Measurements from ENCODE around the gene C1orf141. TPM values are rescaled to one million over a fixed set of nuclear protein-coding genes. Genes with fewer than 3 reads are reported as not detected.

C1orf141 gene
- total RNA-seq, 1 experiment from 2014 or later: not detected

DNA sequence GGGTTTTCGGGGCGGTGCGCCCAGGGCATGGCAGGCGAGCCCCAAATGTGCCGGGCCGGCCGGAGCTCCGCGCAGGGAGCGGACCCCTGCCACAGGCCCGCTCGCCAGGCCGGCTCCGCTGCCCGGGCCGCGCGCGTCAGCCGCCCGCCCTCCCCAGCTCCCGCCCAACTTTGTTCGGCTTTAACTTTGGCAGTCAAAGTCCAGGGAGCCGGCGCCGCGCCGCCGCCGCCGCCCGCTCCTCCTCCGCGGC, 81.3 kb downstream of the C1orf141 start:
- TF ChIP-seq CTCF (IDR thresholded peaks at IDR 0.05; ENCODE audit: unreplicated experiment): no peak
- intact Hi-C loops (cut with micrococcal nuclease; ENCODE audit: unreplicated experiment): loop anchor here (5.0 kb wide), 3 partner anchors 56 to 84 kb away; no protein-coding TSS in a partner anchor
- H3K27me3 Mint-ChIP-seq (ENCODE audit: unreplicated experiment): no peaks in the 10 kb centered on the region
- no peaks in the 10 kb centered on the region for H3K9me3 Mint-ChIP-seq (ENCODE audit: low read depth, unreplicated experiment)
- peaks cover 15% of the 10 kb centered on the region for H3K4me1 Mint-ChIP-seq (ENCODE audit: low read depth, unreplicated experiment)
- DNase-seq: peak; percentile 50
- peak overlapping the region; percentile 72 for H3K4me3 Mint-ChIP-seq (ENCODE audit: low read depth, unreplicated experiment)
- peaks cover 18% of the 10 kb centered on the region for H3K36me3 Mint-ChIP-seq (ENCODE audit: insufficient read depth, unreplicated experiment)
- BruUV-seq (replicated peaks): no TSS peak
- peak overlapping the region; percentile 65 for H3K27ac Mint-ChIP-seq (ENCODE audit: unreplicated experiment)
- CTCF ChIA-PET: interaction anchor here (0.9 kb wide), 1 partner anchor 95 kb away, joined by 9 read pairs; no protein-coding TSS in a partner anchor

- peak overlapping the region; percentile 13 for H3K27ac Mint-ChIP-seq (ENCODE audit: unreplicated experiment)
- peaks cover 10% of the 10 kb centered on the region for H3K4me1 Mint-ChIP-seq (ENCODE audit: low read depth, unreplicated experiment)
- peaks cover 18% of the 10 kb centered on the region for H3K36me3 Mint-ChIP-seq (ENCODE audit: insufficient read depth, unreplicated experiment)
- peak; percentile 14 for DNase-seq
- intact Hi-C loops (cut with micrococcal nuclease; ENCODE audit: unreplicated experiment): loop anchor here (5.0 kb wide), 3 partner anchors 56 to 84 kb away; no protein-coding TSS in a partner anchor
- peak overlapping the region; percentile 72 for H3K4me3 Mint-ChIP-seq (ENCODE audit: low read depth, unreplicated experiment)
- CTCF ChIA-PET: interaction anchor here (0.9 kb wide), 1 partner anchor 96 kb away, joined by 9 read pairs; no protein-coding TSS in a partner anchor
- no peak for TF ChIP-seq CTCF (IDR thresholded peaks at IDR 0.05; ENCODE audit: unreplicated experiment)
- H3K9me3 Mint-ChIP-seq (ENCODE audit: low read depth, unreplicated experiment): no peaks in the 10 kb centered on the region
- H3K27me3 Mint-ChIP-seq (ENCODE audit: unreplicated experiment): no peaks in the 10 kb centered on the region
- no TSS peak for BruUV-seq (replicated peaks)
Measured at GRCh38 chr1:67052741-67053534, 81.8 kb downstream of the C1orf141 start.

DNA sequence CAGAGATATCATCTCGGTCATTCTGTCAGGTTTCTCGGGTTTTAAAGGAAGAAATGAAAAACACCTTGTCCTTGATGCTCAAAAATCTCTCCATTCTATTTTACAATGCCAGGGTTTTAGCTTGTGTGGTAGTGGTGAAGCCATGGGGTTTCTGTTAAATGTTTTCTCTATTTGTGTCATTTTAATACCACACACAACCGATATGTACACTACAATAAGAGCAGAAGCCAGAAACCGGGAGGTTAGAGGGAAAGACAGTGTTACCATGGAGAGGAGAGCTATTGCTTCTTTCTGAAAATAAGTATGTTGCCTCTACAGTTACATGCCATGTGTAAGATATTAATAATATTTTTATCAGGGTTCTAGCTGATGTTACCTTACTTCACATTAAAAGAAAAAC, 83.6 kb downstream of the C1orf141 start:
- CTCF ChIA-PET: no interaction called here
- Mint-ChIP-seq H3K9me3 (ENCODE audit: low read depth, unreplicated experiment) (no peaks in the 10 kb centered on the region), H3K4me1 (ENCODE audit: low read depth, unreplicated experiment) (peaks cover 8% of the 10 kb centered on the region), H3K27me3 (ENCODE audit: unreplicated experiment) (no peaks in the 10 kb centered on the region), H3K4me3 (ENCODE audit: low read depth, unreplicated experiment) (no peak overlapping the region), H3K36me3 (ENCODE audit: insufficient read depth, unreplicated experiment) (peaks cover 18% of the 10 kb centered on the region), H3K27ac (ENCODE audit: unreplicated experiment) (no peak overlapping the region)
- DNase-seq: no peak
- TF ChIP-seq CTCF (IDR thresholded peaks at IDR 0.05; ENCODE audit: unreplicated experiment): no peak
- intact Hi-C loops (cut with micrococcal nuclease; ENCODE audit: unreplicated experiment): loop anchor here (5.0 kb wide), 3 partner anchors 54 to 86 kb away; no protein-coding TSS in a partner anchor
- no TSS peak for BruUV-seq (replicated peaks)

GRCh38 chr1:67044631-67045270, 90.0 kb downstream of the C1orf141 start:
- BruUV-seq (replicated peaks): no TSS peak
- no peak overlapping the region for H3K27ac Mint-ChIP-seq (ENCODE audit: unreplicated experiment)
- no peak for TF ChIP-seq CTCF (IDR thresholded peaks at IDR 0.05; ENCODE audit: unreplicated experiment)
- intact Hi-C loops (cut with micrococcal nuclease; ENCODE audit: unreplicated experiment): no loop called here
- no peaks in the 10 kb centered on the region for H3K27me3 Mint-ChIP-seq (ENCODE audit: unreplicated experiment)
- DNase-seq: no peak
- H3K4me3 Mint-ChIP-seq (ENCODE audit: low read depth, unreplicated experiment): no peak overlapping the region
- H3K36me3 Mint-ChIP-seq (ENCODE audit: insufficient read depth, unreplicated experiment): no peaks in the 10 kb centered on the region
- CTCF ChIA-PET: no interaction called here
- H3K4me1 Mint-ChIP-seq (ENCODE audit: low read depth, unreplicated experiment): no peaks in the 10 kb centered on the region
- H3K9me3 Mint-ChIP-seq (ENCODE audit: low read depth, unreplicated experiment): no peaks in the 10 kb centered on the region

Measured in Calu3 (cell line).